Globus pallidus (tissue), 1 donor: ENCODE results near the gene CTPS1.

Experiments
- DNase-seq: peaks from one replicate; pipeline ENCODE4 v3.0.0-alpha.2; 2015; ENCODE audit warnings: low spot score

Gene CTPS1

GRCh38 chr1:40979241-40980067, at the start of gene CTPS1:
CTPS1 (plus strand) TSS chr1:40979696; CDS start chr1:40983291, 3,595 bp downstream.
- DNase-seq: peak; percentile 92

- DNase-seq: no peak
Observed at GRCh38 chr1:40930174-40930964, 49.1 kb upstream of the CTPS1 start.

DNA sequence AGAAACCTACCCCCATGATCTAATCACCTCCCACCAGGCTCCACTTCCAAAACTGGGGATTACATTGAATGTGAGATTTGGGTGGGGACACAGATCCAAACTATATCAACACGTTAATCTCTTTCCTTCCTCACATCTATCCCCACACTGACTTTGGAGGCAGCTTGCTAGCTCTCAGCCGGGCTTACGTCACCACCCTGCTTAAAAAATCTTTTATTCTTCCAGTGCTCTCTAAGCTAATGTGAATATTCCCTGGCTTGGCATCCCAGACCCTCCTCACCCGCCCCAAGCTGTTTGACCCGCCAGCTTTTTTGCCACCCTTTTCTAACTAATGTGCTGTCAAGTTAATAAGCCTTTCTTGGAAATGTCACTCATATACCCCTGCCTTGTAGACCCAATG, 47.9 kb upstream of the CTPS1 start:
- no peak for DNase-seq

GRCh38 chr1:40932006-40932405, 47.5 kb upstream of the CTPS1 start:
- no peak for DNase-seq

DNA sequence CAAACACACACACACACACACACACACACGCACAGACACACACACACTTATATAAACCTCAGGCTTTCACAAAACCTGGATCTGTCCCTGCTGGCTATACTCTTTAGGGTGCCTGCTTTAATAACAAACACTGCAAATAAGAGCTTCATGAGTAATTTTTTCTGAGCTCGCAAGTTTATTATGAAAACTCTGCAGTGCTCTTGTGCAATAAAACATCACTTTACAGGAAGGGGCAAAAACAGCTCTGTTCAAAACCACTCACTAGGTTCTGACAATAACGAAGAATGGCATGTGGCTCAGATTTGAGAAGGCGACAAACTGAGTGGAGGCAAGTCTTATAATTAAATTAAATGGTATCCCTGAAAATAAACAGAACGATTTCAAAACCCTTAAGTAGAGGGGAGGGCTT, 42.6 kb upstream of the CTPS1 start:
- DNase-seq: no peak

- no peak for DNase-seq
Observed at GRCh38 chr1:40938393-40938792, 41.1 kb upstream of the CTPS1 start.

GRCh38 chr1:40939320-40940059, 40.0 kb upstream of the CTPS1 start:
- DNase-seq: peak; percentile 32

GRCh38 chr1:40944326-40944725, 35.2 kb upstream of the CTPS1 start:
- no peak for DNase-seq

DNA sequence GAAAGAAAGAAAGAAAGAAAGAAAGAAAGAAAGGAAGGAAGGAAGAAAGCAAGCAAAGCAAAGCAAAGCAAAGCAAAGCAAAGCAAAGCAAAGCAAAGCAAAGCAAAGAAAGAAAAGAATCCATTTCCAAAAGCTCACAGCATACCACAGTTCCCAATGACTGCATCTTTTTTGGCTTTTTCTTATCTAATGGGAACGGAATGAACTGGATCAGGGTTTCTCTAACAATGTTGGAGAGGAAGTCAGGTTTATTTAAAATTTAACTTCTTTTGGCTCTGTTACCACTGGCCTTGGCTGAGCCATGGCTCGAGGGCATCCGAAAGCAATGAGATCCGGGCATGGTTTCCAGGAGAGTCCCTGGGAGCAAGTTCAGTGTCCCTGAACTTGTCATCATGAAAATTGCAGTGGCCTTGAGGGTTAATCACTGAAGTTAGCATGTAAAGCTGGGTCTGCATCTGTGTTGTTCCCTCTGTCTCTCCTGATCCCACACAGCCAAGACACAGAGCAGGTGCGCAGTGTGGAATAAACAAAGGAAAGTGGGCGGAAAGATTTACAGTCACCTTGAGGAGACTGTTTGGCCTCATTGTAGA, 34.6 kb upstream of the CTPS1 start:
- DNase-seq: no peak

- no peak for DNase-seq
Observed at GRCh38 chr1:40945491-40945973, 34.0 kb upstream of the CTPS1 start.

DNA sequence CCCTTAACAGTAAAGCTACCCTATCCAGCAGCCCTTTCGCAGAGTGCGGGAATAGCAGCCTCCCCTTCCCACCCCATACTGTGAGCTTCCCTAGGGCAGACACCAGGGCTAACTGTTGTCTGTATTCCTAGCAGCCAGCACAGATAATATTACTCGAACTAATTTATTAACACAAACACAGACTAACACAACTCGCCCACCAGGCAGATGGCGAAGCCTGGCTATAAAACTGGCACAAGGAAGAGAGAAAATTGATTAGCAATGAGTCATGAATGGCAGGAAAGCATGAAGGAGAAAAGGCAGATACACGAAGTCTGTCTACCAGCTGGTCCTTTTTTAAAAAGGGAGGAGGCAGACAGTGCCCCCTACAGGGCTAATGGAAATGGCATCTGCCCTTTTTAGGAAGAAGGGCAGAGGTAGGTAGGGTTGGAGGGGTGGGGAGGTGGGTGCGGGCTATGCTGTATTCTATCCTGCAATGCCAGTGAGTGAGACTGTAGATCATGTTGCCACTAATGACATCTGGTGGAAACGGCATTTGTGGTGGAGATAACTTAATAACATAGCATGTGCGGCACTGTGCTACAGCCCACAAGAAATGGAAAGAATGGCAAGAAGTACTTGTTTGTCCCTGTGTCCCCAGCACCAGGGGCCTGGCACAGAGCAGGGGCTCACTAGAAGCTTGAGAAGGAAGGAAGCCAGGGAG, 30.6 kb upstream of the CTPS1 start:
- DNase-seq: peak; percentile 69

DNA sequence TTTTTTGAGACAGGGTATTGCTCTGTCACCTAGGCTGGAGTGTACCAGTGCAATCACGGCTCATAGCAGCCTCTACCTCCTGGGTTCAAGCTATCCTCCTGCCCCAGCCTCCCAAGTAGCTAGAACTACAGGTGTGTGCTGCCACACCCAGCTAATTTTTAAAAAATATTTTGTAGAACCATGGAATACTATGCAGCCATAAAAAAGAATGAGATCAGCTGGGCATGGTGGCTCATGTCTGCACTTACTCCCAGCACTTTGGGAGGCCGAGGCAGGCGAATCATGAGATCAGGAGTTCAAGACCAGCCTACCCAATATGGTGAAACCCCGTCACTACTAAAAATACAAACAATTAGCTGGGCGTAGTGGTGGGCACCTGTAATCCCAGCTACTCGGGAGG, 29.9 kb upstream of the CTPS1 start:
- no peak for DNase-seq

- peak; percentile 52 for DNase-seq
Observed at GRCh38 chr1:40951943-40952743, 27.4 kb upstream of the CTPS1 start.

DNA sequence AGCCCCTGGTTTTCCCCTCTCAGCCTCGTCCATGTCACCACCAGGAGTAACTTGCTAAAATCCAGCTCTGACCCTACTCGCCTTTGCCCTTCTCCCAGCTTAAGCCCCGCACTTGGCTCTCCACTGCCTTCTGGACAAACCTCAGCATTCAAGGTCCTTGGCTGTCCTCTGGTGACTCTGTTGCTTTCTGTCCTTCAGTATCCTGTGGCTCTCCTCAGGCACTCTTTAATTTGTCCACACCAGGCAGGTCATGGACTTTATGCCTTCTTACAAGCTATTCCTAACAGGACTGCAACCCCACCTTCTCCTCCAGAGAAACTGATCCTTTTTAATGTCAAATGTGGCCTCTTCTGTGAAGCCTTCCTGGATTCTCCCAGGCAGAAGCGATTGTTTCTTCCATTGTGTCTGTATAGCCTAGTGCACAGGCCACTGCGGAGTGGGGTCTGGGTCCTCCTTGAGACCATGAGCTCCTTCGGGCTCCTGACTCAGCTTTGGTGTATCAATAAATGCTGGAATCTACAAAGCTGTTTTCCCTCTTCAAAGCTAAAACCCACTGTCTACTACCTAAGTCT, 26.7 kb upstream of the CTPS1 start:
- no peak for DNase-seq

- no peak for DNase-seq
Observed at GRCh38 chr1:40954626-40955025, 24.9 kb upstream of the CTPS1 start.

GRCh38 chr1:40955266-40955665, 24.2 kb upstream of the CTPS1 start:
- DNase-seq: no peak

- no peak for DNase-seq
Observed at GRCh38 chr1:40956407-40956806, 23.1 kb upstream of the CTPS1 start.

GRCh38 chr1:40958210-40958609, 21.3 kb upstream of the CTPS1 start:
- no peak for DNase-seq

DNA sequence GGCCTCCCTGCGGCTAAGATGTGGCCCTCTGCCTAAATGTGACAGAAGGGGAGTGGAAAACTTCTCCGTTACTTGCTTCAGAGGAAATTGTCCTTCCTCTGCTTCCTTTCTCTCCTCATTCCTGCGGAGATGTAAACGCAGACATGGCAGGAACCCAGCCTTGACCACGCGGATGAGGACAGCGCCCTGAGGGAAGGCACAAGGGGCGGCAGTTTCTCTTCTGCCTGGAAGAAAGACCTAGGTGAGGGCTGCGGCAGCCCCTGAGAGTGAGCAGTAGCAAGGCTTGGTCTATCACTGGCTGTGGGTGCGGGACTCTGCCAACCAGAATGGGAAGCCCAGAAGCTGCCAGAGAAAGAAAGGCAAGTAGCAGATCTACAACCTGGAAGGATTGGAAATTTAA, 14.0 kb upstream of the CTPS1 start:
- DNase-seq: no peak

- no peak for DNase-seq
Observed at GRCh38 chr1:40966417-40966816, 13.1 kb upstream of the CTPS1 start.
